Measurements from ENCODE around the gene THUMPD3. TPM values are rescaled to one million over a fixed set of nuclear protein-coding genes. Genes with fewer than 3 reads are reported as not detected.

Gene THUMPD3
- total RNA-seq, 2 donors from 2014 or later, result 28.8 to 38.7 TPM

DNA sequence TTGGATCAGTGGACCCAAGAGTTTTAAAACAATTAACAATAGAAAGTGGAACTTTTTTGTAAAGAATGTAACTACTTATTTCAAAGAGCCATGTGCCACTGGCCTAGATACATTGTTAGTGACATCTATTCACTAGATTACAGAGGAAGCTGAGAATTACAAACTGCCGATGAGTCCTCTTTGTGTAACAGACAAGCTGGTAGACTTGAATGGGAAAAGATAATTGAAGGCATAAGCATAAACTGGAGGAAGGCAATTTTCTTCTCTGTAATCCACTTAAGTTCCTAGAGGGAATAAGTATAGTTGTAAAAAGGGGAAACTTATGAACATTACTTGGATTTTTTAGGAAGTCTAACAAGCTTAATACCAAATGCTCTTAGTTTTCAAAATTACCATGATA is 15.1 kb downstream of the THUMPD3 start:
- H3K27me3 ChIP-seq (replicated peaks; ENCODE audit: insufficient read depth), result no peaks in the 10 kb centered on the region
- H3K9me3 ChIP-seq, result no peaks in the 10 kb centered on the region
- no peak for DNase-seq (ENCODE audit: low spot score)
- WGBS, result 97% methylated on average over 1 of the region's 1 CpG
- H3K27ac ChIP-seq, result no peak overlapping the region
- intact Hi-C loops (cut with DNase I), result no loop called here
- H3K4me1 ChIP-seq (replicated peaks), result no peaks in the 10 kb centered on the region
- H3K36me3 ChIP-seq, result peaks cover 4 to 12% of the 10 kb centered on the region in 2 donors
- H3K4me3 ChIP-seq, result no peak overlapping the region
- no peak for TF ChIP-seq POLR2A (IDR thresholded peaks at IDR 0.05)

DNA sequence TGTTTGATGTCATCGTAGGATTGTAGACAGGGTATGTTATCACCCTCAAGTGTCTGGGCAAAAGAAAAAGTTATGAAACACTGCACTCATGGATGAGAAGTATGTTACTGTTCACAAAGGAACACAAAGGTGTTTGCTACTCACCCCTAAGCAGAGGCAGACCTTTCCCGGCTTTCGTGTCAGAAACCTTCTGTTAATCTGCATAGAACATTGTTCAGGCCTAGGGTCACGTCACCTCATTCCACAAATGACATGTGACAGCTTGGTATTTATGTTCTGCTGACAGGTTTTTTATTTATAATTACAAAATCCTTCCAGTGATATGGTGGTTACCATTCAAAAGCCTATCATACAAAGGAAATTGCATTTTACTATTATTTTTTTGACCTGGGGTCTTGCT is 16.5 kb downstream of the THUMPD3 start:
- peaks cover 4 to 6% of the 10 kb centered on the region in 2 donors for H3K36me3 ChIP-seq
- no peak overlapping the region for H3K27ac ChIP-seq

DNA sequence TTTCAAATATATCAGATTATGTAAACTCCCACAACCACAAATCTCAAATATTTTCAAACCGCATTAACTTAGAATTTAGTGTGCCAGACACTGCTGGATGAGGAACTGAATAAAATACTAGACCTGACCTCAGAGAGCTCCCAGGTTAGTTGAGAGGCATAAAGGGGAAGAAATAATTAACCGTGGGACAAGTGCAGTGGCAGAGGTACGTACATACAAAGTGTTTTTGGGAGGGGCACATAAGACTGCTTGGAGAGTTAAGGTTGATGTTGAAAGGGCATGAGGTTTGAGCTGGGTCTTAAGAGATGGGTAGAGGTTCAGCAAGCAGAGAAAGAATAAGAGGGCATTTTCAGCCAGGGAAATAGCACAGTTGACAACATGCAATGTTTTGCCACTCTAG is 17.2 kb downstream of the THUMPD3 start:
- DNase-seq (ENCODE audit: low spot score), result no peak
- Histone ChIP-seq H3K36me3 (peaks cover 4% of the 10 kb centered on the region in 2 donors), H3K9me3 (no peaks in the 10 kb centered on the region), H3K4me3 (no peak overlapping the region), H3K27me3 (replicated peaks; ENCODE audit: insufficient read depth) (no peaks in the 10 kb centered on the region), H3K4me1 (replicated peaks) (no peaks in the 10 kb centered on the region), H3K27ac (no peak overlapping the region)
- WGBS, result 89% methylated on average over 3 of the region's 3 CpGs
- intact Hi-C loops (cut with DNase I), result no loop called here
- no peak for TF ChIP-seq POLR2AphosphoS5 (IDR thresholded peaks at IDR 0.05)
- no peak for TF ChIP-seq POLR2A (IDR thresholded peaks at IDR 0.05)
- TF ChIP-seq, protein P1, sequence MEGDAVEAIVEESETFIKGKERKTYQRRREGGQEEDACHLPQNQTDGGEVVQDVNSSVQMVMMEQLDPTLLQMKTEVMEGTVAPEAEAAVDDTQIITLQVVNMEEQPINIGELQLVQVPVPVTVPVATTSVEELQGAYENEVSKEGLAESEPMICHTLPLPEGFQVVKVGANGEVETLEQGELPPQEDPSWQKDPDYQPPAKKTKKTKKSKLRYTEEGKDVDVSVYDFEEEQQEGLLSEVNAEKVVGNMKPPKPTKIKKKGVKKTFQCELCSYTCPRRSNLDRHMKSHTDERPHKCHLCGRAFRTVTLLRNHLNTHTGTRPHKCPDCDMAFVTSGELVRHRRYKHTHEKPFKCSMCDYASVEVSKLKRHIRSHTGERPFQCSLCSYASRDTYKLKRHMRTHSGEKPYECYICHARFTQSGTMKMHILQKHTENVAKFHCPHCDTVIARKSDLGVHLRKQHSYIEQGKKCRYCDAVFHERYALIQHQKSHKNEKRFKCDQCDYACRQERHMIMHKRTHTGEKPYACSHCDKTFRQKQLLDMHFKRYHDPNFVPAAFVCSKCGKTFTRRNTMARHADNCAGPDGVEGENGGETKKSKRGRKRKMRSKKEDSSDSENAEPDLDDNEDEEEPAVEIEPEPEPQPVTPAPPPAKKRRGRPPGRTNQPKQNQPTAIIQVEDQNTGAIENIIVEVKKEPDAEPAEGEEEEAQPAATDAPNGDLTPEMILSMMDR (IDR thresholded peaks at IDR 0.05), result no peak

More for the DNA sequence above, 16.5 kb downstream of the THUMPD3 start:
- Histone ChIP-seq H3K27me3 (replicated peaks; ENCODE audit: insufficient read depth) (no peaks in the 10 kb centered on the region), H3K4me3 (no peak overlapping the region), H3K4me1 (replicated peaks) (no peaks in the 10 kb centered on the region), H3K9me3 (no peaks in the 10 kb centered on the region)
- TF ChIP-seq, protein P1 (IDR thresholded peaks at IDR 0.05), result no peak
- TF ChIP-seq POLR2AphosphoS5 (IDR thresholded peaks at IDR 0.05), result no peak
- TF ChIP-seq POLR2A (IDR thresholded peaks at IDR 0.05), result no peak
- intact Hi-C loops (cut with DNase I), result no loop called here
- WGBS, result 54% methylated on average over 4 of the region's 4 CpGs
- DNase-seq (ENCODE audit: low spot score), result no peak

DNA sequence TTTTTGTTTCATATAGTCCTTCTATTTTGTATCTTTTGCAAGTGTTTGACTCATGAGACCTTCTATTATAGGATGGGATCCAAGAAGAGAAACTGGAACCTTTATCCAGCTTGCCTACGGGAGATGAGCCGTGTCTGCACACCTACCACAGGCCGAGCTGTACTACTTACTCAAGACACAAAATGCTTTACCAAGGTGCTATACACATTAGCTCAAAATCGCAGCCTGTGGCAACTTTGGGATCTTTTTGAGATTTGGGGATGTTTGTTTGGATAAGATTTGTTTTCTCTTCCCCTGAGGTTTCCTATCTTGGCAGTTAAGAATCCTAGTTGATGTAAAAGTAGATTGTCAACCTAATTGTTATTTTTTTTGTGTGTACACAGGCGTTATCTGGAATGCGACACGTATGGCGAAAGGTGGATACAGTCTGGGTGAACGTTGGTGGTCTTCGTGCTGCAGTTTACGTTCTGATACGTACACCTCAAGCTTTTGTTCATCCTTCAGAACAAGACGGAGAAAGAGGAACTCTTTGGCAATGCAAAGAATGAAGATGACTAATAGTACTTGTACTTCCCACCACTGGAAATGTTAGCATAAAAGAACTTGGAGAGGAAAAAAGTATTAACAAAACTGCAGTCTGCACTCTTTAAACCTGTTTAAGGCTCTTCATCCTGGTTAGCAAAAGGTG is 21.4 kb downstream of the THUMPD3 start:
- H3K27ac ChIP-seq, result no peak overlapping the region
- TF ChIP-seq POLR2AphosphoS5 (IDR thresholded peaks at IDR 0.05) (no peak), POLR2A (IDR thresholded peaks at IDR 0.05) (no peak)
- TF ChIP-seq, protein P1 (IDR thresholded peaks at IDR 0.05), result no peak
- no peaks in the 10 kb centered on the region for H3K9me3 ChIP-seq
- no peak overlapping the region for H3K4me3 ChIP-seq
- no peaks in the 10 kb centered on the region for H3K27me3 ChIP-seq (replicated peaks; ENCODE audit: insufficient read depth)
- peaks cover 0 to 4% of the 10 kb centered on the region in 2 donors for H3K36me3 ChIP-seq
- intact Hi-C loops (cut with DNase I), result no loop called here
- H3K4me1 ChIP-seq (replicated peaks), result no peaks in the 10 kb centered on the region
- DNase-seq (ENCODE audit: low spot score), result no peak
- 77% methylated on average over 13 of the region's 13 CpGs for WGBS

DNA sequence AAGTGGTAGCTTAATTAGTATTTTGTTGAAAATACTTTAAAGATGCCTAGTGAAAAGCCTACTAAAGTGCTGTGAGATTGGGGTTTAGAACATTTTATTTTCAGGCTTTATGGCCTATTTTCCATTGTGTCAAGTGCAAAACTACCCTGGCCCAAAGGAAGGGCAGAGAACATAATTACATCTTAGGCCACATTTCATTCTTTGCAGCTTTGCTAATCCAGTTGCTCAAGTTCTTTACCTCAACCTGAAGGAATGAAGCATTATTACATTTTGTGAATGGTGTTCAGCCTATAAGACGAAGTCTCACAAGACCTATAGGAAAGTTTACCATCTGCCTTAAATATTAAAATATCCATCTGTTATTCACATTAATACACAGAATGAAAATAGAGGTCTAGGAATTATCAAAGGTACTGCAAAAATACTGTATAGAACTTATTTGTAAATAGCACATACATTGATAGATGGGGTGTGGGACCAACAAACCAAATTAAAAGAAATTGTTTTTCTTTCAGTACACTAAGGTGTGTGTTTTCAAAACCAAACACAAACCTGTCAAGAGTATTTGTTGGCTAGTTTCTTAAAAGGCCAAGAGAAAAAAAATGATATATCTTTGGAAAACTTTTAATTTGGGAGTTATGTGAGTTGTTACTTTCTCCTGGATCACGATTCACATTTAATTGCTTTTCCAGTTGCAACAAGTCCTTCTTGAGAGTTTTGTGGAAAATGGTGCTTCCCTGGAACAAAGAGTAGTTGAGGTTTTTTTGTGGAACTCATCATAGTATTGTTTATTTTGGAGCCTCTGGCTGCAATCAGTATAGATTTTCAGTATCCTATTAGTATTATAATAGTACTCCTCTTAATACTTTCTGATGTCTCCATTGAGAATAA is 22.6 kb downstream of the THUMPD3 start:
- Histone ChIP-seq H3K27me3 (replicated peaks; ENCODE audit: insufficient read depth) (no peaks in the 10 kb centered on the region), H3K9me3 (no peaks in the 10 kb centered on the region), H3K4me1 (replicated peaks) (no peaks in the 10 kb centered on the region), H3K27ac (no peak overlapping the region), H3K36me3 (peaks cover 0 to 4% of the 10 kb centered on the region in 2 donors), H3K4me3 (no peak overlapping the region)
- intact Hi-C loops (cut with DNase I), result no loop called here
- TF ChIP-seq, protein P1 (IDR thresholded peaks at IDR 0.05), result no peak
- no peak for TF ChIP-seq POLR2A (IDR thresholded peaks at IDR 0.05)
- no peak for TF ChIP-seq POLR2AphosphoS5 (IDR thresholded peaks at IDR 0.05)
- 57% methylated on average over 2 of the region's 2 CpGs for WGBS
- no peak for DNase-seq (ENCODE audit: low spot score)

Data from prostate gland (tissue), 2 donors.